Measurements from ENCODE around the gene PRMT3.

The PRMT3 gene

DNA sequence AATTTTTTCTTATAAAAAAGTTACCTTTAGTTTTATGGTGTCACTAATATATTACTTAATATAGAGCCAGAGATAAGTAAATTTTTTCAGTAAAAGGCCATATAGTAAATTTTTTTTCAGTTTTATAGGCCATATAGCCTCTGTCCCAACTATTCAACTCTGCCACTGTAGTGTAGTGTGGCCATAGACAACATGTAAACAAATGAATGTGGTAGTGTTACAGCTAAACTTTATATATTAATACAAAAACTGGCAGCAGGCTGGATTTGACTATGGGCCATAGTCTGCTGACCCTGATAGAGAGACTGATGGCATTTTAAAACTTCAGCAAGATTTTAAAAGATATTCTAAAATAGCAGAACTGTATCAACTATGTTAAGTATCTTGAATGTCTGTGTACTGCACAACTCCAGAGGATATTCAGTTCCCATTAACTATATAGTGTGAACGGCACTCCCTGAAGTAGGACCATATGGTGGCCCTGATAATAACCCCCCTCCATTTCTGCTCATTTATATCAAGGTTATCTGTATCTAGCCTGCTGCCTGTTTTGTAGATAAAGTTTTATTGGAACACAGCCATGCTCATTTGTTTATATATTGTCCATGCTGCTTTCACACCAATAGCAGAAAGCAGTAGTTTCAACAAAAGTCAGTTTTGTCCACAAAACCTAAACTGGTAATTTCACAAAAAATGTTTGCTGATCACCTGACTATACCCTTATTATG, 71.6 kb downstream of the PRMT3 start:
- TF ChIP-seq GATA2 (IDR thresholded peaks at IDR 0.05; ENCODE audit: low read depth, low read length), result peak; percentile 50; the same call in 1 of the 2 replicates
- TF ChIP-seq GATA3 (IDR thresholded peaks at IDR 0.05; ENCODE audit: low read depth, low read length), result no peak

DNA sequence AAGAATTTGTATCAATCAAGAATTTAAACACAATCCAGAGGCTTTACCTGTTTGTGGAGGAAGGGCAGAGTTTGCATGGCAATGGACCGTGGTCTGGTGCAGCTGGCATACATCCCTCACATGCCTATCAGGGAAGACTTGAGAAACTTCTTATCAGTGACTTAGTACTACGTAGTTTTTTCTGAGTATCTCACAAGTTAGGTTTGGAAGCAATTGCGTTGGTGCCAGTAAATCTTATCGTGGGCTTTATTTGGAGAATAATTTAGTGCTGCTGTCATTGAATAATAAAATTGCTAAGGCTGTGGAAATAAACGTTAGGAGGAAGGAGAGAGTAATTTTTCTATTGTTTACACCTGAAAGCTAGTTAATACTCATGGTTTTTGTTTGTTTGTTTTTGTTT, 72.3 kb downstream of the PRMT3 start:
- no peak for TF ChIP-seq GATA3 (IDR thresholded peaks at IDR 0.05; ENCODE audit: low read depth, low read length)
- no peak for TF ChIP-seq GATA2 (IDR thresholded peaks at IDR 0.05; ENCODE audit: low read depth, low read length)

DNA sequence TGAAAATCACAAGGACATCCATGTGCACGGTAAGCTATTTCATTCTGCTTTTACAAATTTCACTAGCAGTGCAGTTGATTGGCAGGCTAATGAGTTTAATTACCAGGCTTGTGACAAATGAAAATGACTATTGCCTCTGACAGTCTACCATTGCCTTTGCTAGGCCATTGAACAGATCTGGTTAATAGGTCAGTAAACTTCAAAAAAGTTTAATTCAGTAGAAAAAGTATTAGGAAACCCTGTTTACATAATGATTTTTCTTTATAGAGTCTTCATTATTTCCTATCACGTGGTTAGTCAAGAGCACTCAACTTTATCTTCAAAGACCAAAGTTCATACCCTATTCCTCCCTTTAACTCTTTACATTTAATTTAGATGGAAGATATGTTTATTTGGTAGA, 77.0 kb downstream of the PRMT3 start:
- TF ChIP-seq GATA3 (IDR thresholded peaks at IDR 0.05; ENCODE audit: low read depth, low read length), result no peak
- no peak for TF ChIP-seq GATA2 (IDR thresholded peaks at IDR 0.05; ENCODE audit: low read depth, low read length)

DNA sequence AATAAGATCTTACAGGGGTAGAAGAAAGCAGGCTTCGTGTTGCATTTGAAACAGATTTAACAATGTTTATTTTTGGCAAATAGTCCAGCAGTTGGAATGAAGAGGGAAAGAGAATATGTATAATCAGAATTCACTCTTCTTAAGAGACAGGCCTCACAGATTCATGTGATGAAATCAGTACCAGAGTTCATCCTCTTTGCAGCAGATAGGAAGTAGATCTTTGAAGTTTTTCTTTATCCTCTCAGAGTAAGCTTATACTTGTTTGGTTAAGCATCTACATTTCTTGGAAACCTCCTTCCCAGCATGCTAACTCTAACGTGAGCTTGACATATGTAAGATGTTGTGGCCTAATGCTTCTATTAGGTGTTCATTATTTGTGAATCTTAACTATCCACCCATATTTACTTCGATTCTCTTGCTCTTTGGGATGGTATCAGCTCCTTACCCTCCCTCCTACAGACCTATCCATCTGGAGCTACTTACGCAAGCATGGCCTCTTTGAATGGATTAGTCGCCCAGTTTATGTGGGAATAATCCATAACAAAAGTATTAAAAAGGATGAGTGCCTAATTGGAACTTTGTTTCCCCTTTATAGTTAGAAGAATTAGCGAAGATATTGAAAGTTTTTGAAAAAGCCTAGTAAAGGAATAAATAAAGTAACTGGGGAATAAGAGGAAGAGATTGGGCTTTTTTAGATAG, 80.1 kb downstream of the PRMT3 start:
- no peak for TF ChIP-seq GATA3 (IDR thresholded peaks at IDR 0.05; ENCODE audit: low read depth, low read length)
- TF ChIP-seq GATA2 (IDR thresholded peaks at IDR 0.05; ENCODE audit: low read depth, low read length), result no peak

DNA sequence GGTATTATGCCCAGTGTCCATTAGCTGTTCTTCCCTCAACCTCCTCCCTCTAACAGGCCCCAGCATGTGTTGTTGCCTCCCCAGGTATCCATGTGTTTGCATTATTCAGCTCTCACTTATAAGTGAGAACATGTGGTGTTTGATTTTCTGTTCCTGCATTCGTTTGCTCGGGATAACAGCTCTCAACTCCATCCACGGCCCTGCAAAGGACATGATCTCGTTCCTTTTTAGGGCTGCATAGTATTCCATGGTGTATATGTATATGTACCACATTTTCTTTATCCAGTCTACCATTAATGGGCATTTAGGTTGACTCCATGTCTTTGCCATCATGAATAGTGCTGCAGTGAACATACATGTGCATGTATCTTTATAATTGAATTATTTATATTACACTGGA, 82.8 kb downstream of the PRMT3 start:
- no peak for TF ChIP-seq GATA2 (IDR thresholded peaks at IDR 0.05; ENCODE audit: low read depth, low read length)
- no peak for TF ChIP-seq GATA3 (IDR thresholded peaks at IDR 0.05; ENCODE audit: low read depth, low read length)

DNA sequence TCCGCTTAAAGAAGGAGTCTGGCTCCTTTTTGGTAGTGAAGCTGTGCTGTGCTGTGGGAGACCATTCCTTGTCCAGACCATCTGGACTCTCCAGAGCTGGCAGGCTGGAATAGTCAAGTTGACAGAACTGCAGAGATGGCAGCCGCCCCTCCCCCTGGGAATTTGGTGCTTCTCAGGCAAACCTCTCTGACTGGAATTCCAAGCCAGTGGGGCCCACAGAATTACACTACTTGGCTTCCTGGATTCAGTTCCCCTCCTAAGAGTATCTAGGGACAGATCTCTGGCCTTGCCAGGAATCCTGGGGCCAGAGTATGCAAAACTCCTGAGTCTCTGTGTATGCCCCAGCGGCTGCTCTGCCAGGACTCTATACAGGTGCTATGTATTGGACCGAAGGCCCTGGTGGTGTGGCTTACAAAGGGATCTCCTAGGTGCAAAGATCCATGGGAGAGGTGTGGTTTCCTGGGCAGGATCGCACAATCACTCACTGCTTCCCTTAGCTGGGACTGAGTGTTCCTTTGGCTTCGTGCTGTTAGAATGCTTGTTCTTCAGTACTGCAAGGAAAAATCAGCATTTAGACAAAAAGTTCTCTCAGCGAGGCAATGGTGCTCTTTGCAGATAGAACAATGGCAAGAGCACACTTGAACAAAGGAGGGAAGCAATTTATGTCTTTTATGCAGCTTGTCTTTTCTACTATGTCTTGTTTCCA, 86.8 kb downstream of the PRMT3 start:
- TF ChIP-seq GATA2 (IDR thresholded peaks at IDR 0.05; ENCODE audit: low read depth, low read length) (no peak), GATA3 (IDR thresholded peaks at IDR 0.05; ENCODE audit: low read depth, low read length) (no peak)

DNA sequence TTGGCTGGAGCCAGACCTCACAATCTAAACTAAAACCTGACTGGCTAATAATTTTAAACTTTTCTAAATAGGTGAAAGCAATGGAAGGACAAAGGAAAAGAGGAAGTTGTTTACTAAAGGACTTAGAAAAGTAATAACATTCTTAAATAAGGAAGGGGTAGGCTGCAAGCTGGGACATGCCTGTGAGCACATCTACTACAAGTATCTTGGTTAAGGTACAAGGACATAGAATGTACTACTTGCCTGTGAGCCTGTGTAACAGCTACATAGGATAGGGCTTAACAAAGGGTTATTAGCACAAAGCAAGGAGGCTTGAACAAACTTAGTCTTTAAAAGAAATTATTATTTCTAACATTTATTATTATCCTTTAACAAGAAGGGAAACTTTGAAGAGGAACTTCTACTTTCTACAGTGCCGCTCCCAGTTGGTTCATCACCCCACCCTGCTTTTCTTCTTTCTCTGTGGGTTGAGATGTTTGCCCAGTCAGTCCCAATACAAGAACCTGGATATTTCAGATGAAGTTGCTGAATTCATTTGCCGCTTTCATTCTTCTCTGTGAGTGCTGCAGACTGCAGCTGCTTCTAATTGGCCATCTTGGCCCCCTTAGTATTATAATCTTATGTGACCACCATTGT, 87.5 kb downstream of the PRMT3 start:
- TF ChIP-seq GATA2 (IDR thresholded peaks at IDR 0.05; ENCODE audit: low read depth, low read length) (no peak), GATA3 (IDR thresholded peaks at IDR 0.05; ENCODE audit: low read depth, low read length) (no peak)

DNA sequence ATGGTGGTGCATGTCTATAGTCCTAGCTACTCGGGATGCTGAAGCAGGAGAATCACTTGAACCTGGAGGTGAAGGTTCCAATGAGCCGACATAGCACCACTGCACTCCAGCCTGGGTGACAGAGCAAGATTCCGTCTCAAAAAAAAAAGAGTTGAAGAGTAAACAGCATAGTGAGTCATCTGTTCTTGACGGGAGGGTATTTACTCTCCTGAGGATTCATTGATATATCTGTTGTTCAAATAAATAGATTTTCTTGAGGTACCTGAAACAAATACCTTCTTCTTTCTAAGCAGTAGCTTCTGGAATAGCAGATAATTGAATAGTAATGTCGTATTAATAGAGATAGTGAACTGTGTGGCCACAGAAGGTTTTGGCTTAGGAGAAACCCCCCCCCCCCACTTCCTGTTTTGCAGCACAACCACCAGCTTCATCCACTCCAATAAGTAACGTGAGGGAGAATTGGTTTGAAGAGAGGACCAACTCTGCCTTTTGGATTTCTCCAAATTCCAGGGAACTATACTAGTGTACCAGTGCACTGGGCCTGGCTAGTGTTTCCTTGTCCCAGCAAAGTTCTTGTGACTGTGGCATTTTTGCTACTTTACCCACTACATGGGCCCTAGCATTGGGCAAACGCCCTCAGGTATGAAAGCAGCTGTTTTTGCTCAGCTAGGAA, 90.0 kb downstream of the PRMT3 start:
- TF ChIP-seq GATA2 (IDR thresholded peaks at IDR 0.05; ENCODE audit: low read depth, low read length), result no peak
- TF ChIP-seq GATA3 (IDR thresholded peaks at IDR 0.05; ENCODE audit: low read depth, low read length), result no peak

DNA sequence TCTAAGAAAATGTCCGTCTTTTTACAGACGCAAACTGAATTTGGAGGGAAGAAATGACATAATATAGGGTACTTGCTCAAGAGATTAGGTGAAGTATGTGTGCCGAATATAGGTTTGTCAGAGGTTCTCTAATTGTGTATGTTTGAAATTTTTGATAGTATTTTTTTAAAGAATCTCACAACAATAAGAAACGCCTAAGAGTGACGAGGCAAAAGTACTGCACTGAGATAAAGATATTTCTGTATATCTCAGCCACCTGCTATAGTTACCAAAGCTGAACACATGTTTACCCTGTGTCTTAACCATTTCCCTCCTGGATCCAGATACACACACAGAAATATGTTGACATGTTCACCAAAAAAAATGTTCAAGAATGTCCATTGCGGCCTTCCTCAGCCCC, 92.0 kb downstream of the PRMT3 start:
- TF ChIP-seq GATA2 (IDR thresholded peaks at IDR 0.05; ENCODE audit: low read depth, low read length), result no peak
- TF ChIP-seq GATA3 (IDR thresholded peaks at IDR 0.05; ENCODE audit: low read depth, low read length), result no peak

DNA sequence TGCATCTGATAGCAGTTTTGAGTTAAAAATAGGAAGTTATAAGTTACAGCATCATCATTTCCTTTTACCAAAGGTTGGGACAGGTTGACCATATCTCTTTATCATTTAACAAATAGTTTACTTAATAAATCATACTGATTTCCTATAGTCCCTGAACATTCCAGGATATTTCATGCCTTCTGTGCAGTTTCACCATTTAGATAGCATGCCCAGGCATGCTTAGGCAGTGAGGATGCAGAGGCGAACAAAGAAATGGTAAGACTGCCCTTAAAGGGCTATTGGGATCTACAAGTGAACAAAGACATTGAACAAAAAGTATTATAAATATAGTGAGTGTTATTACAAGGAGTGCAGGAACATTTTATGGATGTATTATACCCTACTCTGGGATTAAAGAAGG, 96.4 kb downstream of the PRMT3 start:
- TF ChIP-seq GATA2 (IDR thresholded peaks at IDR 0.05; ENCODE audit: low read depth, low read length), result no peak
- no peak for TF ChIP-seq GATA3 (IDR thresholded peaks at IDR 0.05; ENCODE audit: low read depth, low read length)

DNA sequence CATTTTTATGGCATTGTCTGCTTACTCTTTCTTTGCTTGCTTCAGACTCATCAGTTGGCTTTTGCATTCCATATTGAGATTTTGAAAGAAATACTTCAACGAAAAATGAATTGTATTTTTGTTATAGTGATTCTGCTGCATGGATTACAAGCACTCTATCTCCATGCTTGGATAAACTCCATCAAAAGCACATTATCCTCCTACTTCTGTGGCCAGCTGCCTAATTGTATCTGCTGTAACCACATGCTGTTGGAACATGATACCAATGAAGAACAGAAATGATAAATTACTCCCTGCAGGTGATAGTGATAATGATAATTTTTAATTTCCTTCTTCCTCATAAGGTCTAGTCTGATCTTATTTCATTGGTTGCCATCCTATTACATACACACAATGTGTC, 100.8 kb downstream of the PRMT3 start:
- TF ChIP-seq GATA2 (IDR thresholded peaks at IDR 0.05; ENCODE audit: low read depth, low read length) (no peak), GATA3 (IDR thresholded peaks at IDR 0.05; ENCODE audit: low read depth, low read length) (peak; percentile 41; the same call in 1 of the 2 replicates)

DNA sequence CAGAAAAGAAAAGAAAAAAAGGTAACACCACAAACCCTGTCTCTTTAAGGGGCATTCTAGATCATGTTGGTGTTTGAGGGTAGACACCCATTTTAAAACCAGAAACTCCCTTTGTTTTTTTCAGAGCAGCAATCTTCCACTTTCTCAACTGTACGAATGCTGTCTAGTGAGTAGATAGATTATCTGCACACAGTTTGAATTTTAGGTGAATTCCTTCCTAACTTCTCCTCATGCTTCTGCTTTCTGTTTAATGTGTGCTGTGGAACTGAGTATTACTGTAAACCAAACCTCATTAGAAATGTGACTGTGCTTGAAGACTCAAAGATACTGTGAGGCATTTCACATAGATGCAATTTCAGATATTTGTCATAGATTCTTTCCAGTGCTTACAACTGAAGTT, 102.4 kb downstream of the PRMT3 start:
- TF ChIP-seq GATA3 (IDR thresholded peaks at IDR 0.05; ENCODE audit: low read depth, low read length) (no peak), GATA2 (IDR thresholded peaks at IDR 0.05; ENCODE audit: low read depth, low read length) (no peak)

DNA sequence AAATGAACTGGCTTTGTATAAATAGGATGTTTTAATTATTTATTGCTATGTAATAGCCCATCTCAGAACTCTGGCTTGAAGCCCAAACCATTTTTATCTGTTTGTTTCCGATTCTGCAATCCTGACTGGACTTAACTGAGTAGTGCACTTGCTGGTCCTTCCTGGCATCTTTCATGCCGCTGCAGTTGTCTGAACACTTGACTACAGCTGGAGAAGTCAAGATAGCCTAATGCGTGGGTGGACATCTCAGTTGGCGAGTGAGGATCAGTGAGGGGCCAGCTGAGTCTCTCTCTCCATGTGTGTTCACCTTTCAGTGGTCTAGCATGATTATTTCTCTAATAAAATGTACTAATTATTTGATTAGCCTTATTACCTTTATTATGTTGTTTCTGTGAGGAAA, 105.8 kb downstream of the PRMT3 start:
- TF ChIP-seq GATA3 (IDR thresholded peaks at IDR 0.05; ENCODE audit: low read depth, low read length) (no peak), GATA2 (IDR thresholded peaks at IDR 0.05; ENCODE audit: low read depth, low read length) (no peak)

Data from SH-SY5Y (cell line).